OCI-LY1 (cell line): ENCODE results near the gene SDK1.

Experiments used
- H2AFZ ChIP-seq: fragments of 200-600 bp; sonication (generic), shearing (Covaris generic); 2 replicates; pipeline ENCODE4 v1.6.0; 2014; ENCODE audit warnings: antibody characterized with exemption, mild to moderate bottlenecking, low read length
- H3F3A ChIP-seq: fragments of 200-600 bp; sonication (generic), shearing (Covaris generic); 2 replicates; pipeline ENCODE4 v1.6.0; 2014; ENCODE audit warnings: mild to moderate bottlenecking, antibody characterized with exemption, low read length, moderate library complexity; ENCODE audit not compliant: insufficient read depth
- H3K27ac ChIP-seq: fragments of 200-600 bp; sonication (generic); 2 replicates; pipeline ENCODE4 v1.5.1; 2014; ENCODE audit warnings: low read length, mixed run types, mild to moderate bottlenecking, low read depth; ENCODE audit not compliant: poor library complexity, severe bottlenecking
- H3K27me3 ChIP-seq: fragments of 200-600 bp; sonication (generic); 2 replicates; pipeline ENCODE4 v1.6.0; 2014; ENCODE audit warnings: antibody characterized with exemption, mild to moderate bottlenecking, low read length, moderate library complexity; ENCODE audit not compliant: insufficient read depth
- H3K36me3 ChIP-seq: fragments of 200-600 bp; sonication (generic); 2 replicates; pipeline ENCODE4 v1.6.1; 2014; ENCODE audit warnings: mild to moderate bottlenecking, antibody characterized with exemption, low read length, moderate library complexity, mixed read lengths; ENCODE audit not compliant: insufficient read depth
- H3K4me1 ChIP-seq: fragments of 200-600 bp; sonication (generic); 2 replicates; pipeline ENCODE4 v1.5.1; 2014; ENCODE audit warnings: mild to moderate bottlenecking, low read length, moderate library complexity; ENCODE audit not compliant: insufficient read depth, severe bottlenecking
- H3K4me2 ChIP-seq: fragments of 200-600 bp; sonication (generic), shearing (Covaris generic); 2 replicates; pipeline ENCODE4 v1.6.1; 2014; ENCODE audit warnings: low read length
- H3K4me3 ChIP-seq: fragments of 200-600 bp; sonication (generic); 2 replicates; pipeline ENCODE4 v1.5.1; 2014; ENCODE audit warnings: low read length, low read depth, mild to moderate bottlenecking, mixed read lengths; ENCODE audit not compliant: poor library complexity, severe bottlenecking
- H3K79me2 ChIP-seq: fragments of 200-600 bp; shearing (Covaris generic); 2 replicates; pipeline ENCODE4 v1.6.1; 2016; ENCODE audit warnings: mixed run types, low read length, mixed read lengths; ENCODE audit not compliant: insufficient read depth
- H3K9ac ChIP-seq: fragments of 200-600 bp; sonication (generic), shearing (Covaris generic); 2 replicates; pipeline ENCODE4 v1.6.1; 2014; ENCODE audit warnings: mild to moderate bottlenecking, low read length, mixed read lengths
- H3K9me2 ChIP-seq: fragments of 200-600 bp; sonication (generic), shearing (Covaris generic); 2 replicates; pipeline ENCODE4 v1.6.1; 2014; ENCODE audit warnings: low read depth, mild to moderate bottlenecking, low read length, mixed read lengths
- H3K9me3 ChIP-seq: fragments of 200-600 bp; shearing (Covaris generic); 2 replicates; pipeline ENCODE4 v1.6.1; 2014; ENCODE audit warnings: low read length, mixed read lengths
- H4K20me1 ChIP-seq: fragments of 200-600 bp; sonication (generic), shearing (Covaris generic); 2 replicates; pipeline ENCODE4 v1.6.0; 2016; ENCODE audit warnings: mild to moderate bottlenecking, low read length; ENCODE audit not compliant: insufficient read depth
- EZH2 ChIP-seq: fragments of 200-600 bp; sonication (generic), shearing (Covaris generic); IDR thresholded peaks from 2 replicates; pipeline ENCODE4 v1.8.0; 2017; ENCODE audit warnings: borderline replicate concordance, mixed run types, mild to moderate bottlenecking, antibody characterized with exemption, low read length, moderate library complexity, mixed read lengths
- TF ChIP-seq, protein P1 (sequence below): fragments of 200-600 bp; sonication (generic), shearing (Covaris generic); IDR thresholded peaks from 2 replicates; pipeline ENCODE4 v1.5.1; 2017; ENCODE audit warnings: mild to moderate bottlenecking, antibody characterized with exemption, low read length, moderate library complexity, mixed read lengths

SDK1 gene

DNA sequence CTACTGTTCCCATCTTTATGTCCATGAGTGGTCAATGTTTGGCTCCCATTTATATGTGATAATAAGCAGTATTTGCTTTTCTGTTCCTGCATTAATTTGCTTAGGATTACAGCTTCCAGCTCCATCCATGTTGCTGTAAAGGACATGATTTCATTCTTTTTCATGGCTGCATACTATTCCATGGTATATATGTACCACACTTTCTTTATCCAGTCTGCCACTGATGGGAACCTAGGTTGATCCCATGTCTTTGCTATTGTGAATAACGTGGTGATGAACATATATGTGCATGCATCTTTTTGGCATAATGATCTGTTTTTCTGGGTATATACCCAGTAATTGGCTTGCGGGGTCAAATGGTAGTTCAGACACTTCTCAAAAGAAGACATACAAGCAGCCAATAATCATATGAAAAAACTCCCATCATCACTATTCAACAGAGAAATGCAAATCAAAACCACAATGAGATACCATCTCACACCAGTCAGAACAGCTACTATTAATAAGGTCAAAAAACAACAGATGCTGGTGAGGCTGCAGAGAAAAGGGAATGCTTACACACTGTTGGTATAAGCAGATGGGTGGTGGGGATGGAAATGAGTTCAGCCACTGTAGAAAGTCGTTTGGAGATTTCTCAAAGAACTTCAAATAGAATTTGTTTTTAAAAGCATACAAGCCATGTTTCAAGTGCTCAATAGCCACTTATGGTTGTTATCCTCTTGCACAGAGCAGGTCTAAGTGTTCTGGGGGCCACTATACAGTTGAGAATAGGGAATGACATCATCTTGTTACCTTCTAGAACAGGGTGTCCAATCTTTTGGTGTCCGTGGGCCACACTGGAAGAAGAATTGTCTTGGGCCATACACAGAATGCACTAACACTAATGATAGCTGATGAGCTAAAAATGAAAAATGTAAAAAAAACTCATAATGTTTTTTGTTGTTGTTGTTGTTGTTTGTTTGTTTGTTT lies 23.2 kb upstream of the SDK1 start:
- H3K79me2 ChIP-seq, result no peaks in the 10 kb centered on the region

DNA sequence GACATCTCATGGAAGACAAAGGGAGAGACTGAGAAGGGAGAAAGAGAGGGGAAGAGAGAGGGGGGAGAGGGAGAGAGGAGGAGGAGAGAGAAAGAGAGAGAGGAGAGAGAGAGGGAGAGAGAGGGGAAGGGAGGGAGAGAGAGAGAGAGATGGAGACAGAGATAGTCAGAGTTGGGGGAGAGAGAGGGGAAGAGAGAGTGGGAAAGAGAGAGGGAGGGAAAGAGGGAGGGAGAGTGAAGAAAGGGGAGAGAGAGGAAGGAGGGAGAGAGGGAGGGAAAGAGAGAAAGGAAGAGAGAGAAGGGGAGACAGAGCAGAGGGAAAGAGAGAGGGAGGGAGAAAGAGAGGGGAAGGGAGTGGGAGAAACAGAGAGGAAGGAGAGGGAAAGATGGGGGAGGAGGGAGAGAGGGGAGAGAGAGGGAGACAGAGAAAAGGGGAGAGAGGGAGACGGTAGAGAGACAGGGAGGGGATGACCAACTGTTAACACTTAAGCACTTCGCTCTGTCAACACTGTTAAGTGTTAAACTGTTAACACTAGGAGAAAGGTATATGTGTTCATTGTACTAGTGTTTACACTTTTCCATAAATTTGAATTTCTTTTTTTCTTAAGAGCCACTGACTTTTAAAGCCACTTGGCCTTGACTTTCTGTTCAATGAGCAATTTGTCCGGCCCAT lies 21.8 kb upstream of the SDK1 start:
- Histone ChIP-seq H3K9ac (no peak overlapping the region), H3F3A (no peaks in the 10 kb centered on the region), H3K4me1 (no peaks in the 10 kb centered on the region), H3K79me2 (no peaks in the 10 kb centered on the region), H3K27ac (no peak overlapping the region), H3K27me3 (no peaks in the 10 kb centered on the region), H3K4me3 (no peak overlapping the region), H3K9me2 (no peaks in the 10 kb centered on the region), H2AFZ (no peak overlapping the region), H3K36me3 (no peaks in the 10 kb centered on the region; the same call in 1 of the 2 replicates), H3K9me3 (peaks cover 1% of the 10 kb centered on the region; the same call in 1 of the 2 replicates), H3K4me2 (no peak overlapping the region), H4K20me1 (no peaks in the 10 kb centered on the region)
- TF ChIP-seq EZH2, result no peak
- TF ChIP-seq, protein P1, sequence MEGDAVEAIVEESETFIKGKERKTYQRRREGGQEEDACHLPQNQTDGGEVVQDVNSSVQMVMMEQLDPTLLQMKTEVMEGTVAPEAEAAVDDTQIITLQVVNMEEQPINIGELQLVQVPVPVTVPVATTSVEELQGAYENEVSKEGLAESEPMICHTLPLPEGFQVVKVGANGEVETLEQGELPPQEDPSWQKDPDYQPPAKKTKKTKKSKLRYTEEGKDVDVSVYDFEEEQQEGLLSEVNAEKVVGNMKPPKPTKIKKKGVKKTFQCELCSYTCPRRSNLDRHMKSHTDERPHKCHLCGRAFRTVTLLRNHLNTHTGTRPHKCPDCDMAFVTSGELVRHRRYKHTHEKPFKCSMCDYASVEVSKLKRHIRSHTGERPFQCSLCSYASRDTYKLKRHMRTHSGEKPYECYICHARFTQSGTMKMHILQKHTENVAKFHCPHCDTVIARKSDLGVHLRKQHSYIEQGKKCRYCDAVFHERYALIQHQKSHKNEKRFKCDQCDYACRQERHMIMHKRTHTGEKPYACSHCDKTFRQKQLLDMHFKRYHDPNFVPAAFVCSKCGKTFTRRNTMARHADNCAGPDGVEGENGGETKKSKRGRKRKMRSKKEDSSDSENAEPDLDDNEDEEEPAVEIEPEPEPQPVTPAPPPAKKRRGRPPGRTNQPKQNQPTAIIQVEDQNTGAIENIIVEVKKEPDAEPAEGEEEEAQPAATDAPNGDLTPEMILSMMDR, result no peak

More for the DNA sequence above, 23.2 kb upstream of the SDK1 start:
- Histone ChIP-seq H2AFZ (no peak overlapping the region), H3K4me3 (no peak overlapping the region), H3K27ac (no peak overlapping the region), H3K4me1 (no peaks in the 10 kb centered on the region), H3K9me3 (peaks cover 3% of the 10 kb centered on the region; the same call in 1 of the 2 replicates), H3K9me2 (no peaks in the 10 kb centered on the region), H4K20me1 (no peaks in the 10 kb centered on the region), H3K9ac (no peak overlapping the region), H3K27me3 (no peaks in the 10 kb centered on the region), H3F3A (no peaks in the 10 kb centered on the region), H3K4me2 (no peak overlapping the region), H3K36me3 (no peaks in the 10 kb centered on the region; the same call in 1 of the 2 replicates)
- TF ChIP-seq, protein P1, result no peak
- TF ChIP-seq EZH2, result no peak

GRCh38 chr7:3280445-3280844 lies 20.6 kb upstream of the SDK1 start:
- Histone ChIP-seq H3K9me3 (no peaks in the 10 kb centered on the region), H3K4me1 (no peaks in the 10 kb centered on the region), H3K9me2 (no peaks in the 10 kb centered on the region), H2AFZ (no peak overlapping the region), H3K4me2 (no peak overlapping the region), H3K27ac (no peak overlapping the region), H3K79me2 (no peaks in the 10 kb centered on the region), H4K20me1 (no peaks in the 10 kb centered on the region), H3K27me3 (no peaks in the 10 kb centered on the region), H3K9ac (no peak overlapping the region), H3K4me3 (no peak overlapping the region), H3K36me3 (no peaks in the 10 kb centered on the region; the same call in 1 of the 2 replicates), H3F3A (no peaks in the 10 kb centered on the region)
- TF ChIP-seq, protein P1, result no peak
- no peak for TF ChIP-seq EZH2
